Right lobe of liver (tissue), 4 donors: Measurements from ENCODE around the gene WNK2.

Experiments used
- POLR2A ChIP-seq: fragments of 450-650 bp; IDR thresholded peaks from one replicate; pipeline ENCODE4 v1.6.1; 2017; ENCODE audit warnings: antibody characterized with exemption, mild to moderate bottlenecking
- TF ChIP-seq, protein P1 (sequence below), 4 donors: fragments of 200-600 bp in 3 of 4; fragments of 450-650 bp in 1 of 4; IDR thresholded peaks; one replicate each; pipeline versions ENCODE4 v1.5.1 to v1.8.0; 2016 to 2022; ENCODE audit warnings: antibody characterized with exemption in 4 of 4, mild to moderate bottlenecking in 2 of 4
- donor health status: DM: no; HTN: no; CAD: no.
- donor health status: DM: no; HTN: no; CAD: no.
- donor health status: DM: no; HTN: yes; CAD: no.

DNA sequence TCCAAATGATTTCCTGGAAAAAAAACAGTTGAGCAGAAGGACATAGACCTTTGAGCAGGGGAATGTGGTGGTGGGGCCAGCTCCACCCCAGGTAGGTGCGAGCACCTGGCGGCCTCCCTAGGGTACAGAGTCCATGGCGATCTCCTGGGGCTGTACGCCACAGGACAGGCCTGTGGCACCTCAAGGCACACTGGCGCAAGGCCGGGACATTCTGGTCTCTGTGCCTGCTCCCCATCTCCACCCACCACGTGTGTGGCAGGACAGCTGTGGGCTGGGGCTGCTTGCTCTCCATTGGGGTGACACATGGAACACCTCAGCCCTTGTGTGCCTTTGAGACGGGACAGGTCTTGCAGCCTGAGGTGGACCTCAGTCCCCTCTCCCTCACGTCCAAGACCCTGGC is 25.2 kb downstream of the WNK2 start:
- TF ChIP-seq POLR2A: no peak
- TF ChIP-seq, protein P1, sequence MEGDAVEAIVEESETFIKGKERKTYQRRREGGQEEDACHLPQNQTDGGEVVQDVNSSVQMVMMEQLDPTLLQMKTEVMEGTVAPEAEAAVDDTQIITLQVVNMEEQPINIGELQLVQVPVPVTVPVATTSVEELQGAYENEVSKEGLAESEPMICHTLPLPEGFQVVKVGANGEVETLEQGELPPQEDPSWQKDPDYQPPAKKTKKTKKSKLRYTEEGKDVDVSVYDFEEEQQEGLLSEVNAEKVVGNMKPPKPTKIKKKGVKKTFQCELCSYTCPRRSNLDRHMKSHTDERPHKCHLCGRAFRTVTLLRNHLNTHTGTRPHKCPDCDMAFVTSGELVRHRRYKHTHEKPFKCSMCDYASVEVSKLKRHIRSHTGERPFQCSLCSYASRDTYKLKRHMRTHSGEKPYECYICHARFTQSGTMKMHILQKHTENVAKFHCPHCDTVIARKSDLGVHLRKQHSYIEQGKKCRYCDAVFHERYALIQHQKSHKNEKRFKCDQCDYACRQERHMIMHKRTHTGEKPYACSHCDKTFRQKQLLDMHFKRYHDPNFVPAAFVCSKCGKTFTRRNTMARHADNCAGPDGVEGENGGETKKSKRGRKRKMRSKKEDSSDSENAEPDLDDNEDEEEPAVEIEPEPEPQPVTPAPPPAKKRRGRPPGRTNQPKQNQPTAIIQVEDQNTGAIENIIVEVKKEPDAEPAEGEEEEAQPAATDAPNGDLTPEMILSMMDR (IDR thresholded peaks at IDR 0.05): no peak
